Gastrocnemius medialis (tissue), 4 donors: Measurements from ENCODE around the gene MRPL40. TPM values are rescaled to one million over a fixed set of nuclear protein-coding genes. Genes with fewer than 3 reads are reported as not detected.

Experiments
- ATAC-seq, 2 donors: fragments of 150-250 bp; one replicate each; pipeline ENCODE4 v1.9.1; 2016
- DNase-seq, 2 donors: peaks; one replicate each; pipeline ENCODE4 v3.0.0-alpha.2; 2019
- H3K27ac ChIP-seq, 4 donors: fragments of 200-600 bp; sonication (generic); 1 replicate in 1 of 4; 2 replicates in 3 of 4; pipeline ENCODE4 v1.5.1; 2016 to 2018; ENCODE audit warnings: mild to moderate bottlenecking in 2 of 4, moderate library complexity in 1 of 4
- H3K27me3 ChIP-seq, 3 donors: fragments of 200-600 bp; sonication (generic) in 2 of 3; 1 replicate in 1 of 3; 2 replicates in 2 of 3; pipeline versions ENCODE4 v1.5.1 to v1.6.0; 2016 to 2019; ENCODE audit warnings: mild to moderate bottlenecking in 1 of 3, moderate library complexity in 1 of 3
- H3K36me3 ChIP-seq, 2 donors: fragments of 200-600 bp; sonication (generic) in 1 of 2; one replicate each; pipeline ENCODE4 v1.5.1; 2017 to 2018
- H3K4me1 ChIP-seq, 2 donors: fragments of 200-600 bp; sonication (generic) in 1 of 2; one replicate each; pipeline ENCODE4 v1.5.1; 2016 to 2017; ENCODE audit warnings: mild to moderate bottlenecking in 2 of 2
- H3K4me3 ChIP-seq, 4 donors: fragments of 200-600 bp; sonication (generic) in 3 of 4; 1 replicate in 1 of 4; 2 replicates in 3 of 4; pipeline ENCODE4 v1.5.1; 2016 to 2019; ENCODE audit warnings: mild to moderate bottlenecking in 2 of 4
- H3K9me3 ChIP-seq, 3 donors: fragments of 200-600 bp; sonication (generic) in 2 of 3; 1 replicate in 1 of 3; 2 replicates in 2 of 3; pipeline ENCODE4 v1.5.1; 2016 to 2019
- CTCF ChIP-seq, 5 experiments: fragments of 450-650 bp in 3 of 5; fragments of 200-600 bp in 2 of 5; sonication (generic) in 2 of 5; IDR thresholded peaks in 4 of 5; conservative IDR thresholded peaks in 1 of 5; 1 replicate in 4 of 5; 2 replicates in 1 of 5; pipeline ENCODE4 v1.5.1; 2016 to 2019; ENCODE audit warnings: antibody characterized with exemption in 5 of 5, mild to moderate bottlenecking in 3 of 5, moderate library complexity in 3 of 5
- POLR2A ChIP-seq, 2 donors: fragments of 450-650 bp; IDR thresholded peaks; one replicate each; pipeline ENCODE4 v1.6.1; 2017; ENCODE audit warnings: antibody characterized with exemption in 2 of 2, mild to moderate bottlenecking in 2 of 2, moderate library complexity in 2 of 2
- in situ Hi-C, 4 donors: fragments of 200-750 bp; cut with MboI; loops; one replicate each; pipeline versions ENCODE4 v1.15.0 to v1.8.0; 2017; ENCODE audit warnings: low sequenced_read_pairs in 4 of 4
- intact Hi-C: fragments of 100-400 bp; cut with DNase I; formaldehyde crosslinking; loops from one replicate; pipeline ENCODE4 v1.15.1; 2023; ENCODE audit warnings: low total_unique reads
- total RNA-seq, 4 donors: library from RNA; depleted of rRNA; stranded (reverse); fragments of >200 nt; gene quantifications; one replicate each; pipeline versions ENCODE4 v1.1.0 to v1.2.3, GENCODE V29; 2016

MRPL40 gene
- total RNA-seq, 4 donors from 2014 or later = 53.8 to 75.1 (median 61.5) TPM

- no peaks in the 10 kb centered on the region for H3K9me3 ChIP-seq
- H3K36me3 ChIP-seq = peaks cover 0 to 87% of the 10 kb centered on the region in 2 donors
- ATAC-seq (no peak), DNase-seq (no peak)
- intact Hi-C loops = no loop called here
- H3K27me3 ChIP-seq = no peaks in the 10 kb centered on the region
- peaks cover 24 to 30% of the 10 kb centered on the region in 2 donors for H3K4me1 ChIP-seq
- no peak overlapping the region for H3K27ac ChIP-seq
- in situ Hi-C loops = loop anchor here in 1 of 4 donors (25.0 kb wide), 1 partner anchor 284 kb away; the partner anchor contains the start of gene SLC25A1
- no peak overlapping the region for H3K4me3 ChIP-seq
- TF ChIP-seq CTCF (IDR thresholded peaks at IDR 0.05 in 4 of 5, conservative IDR thresholded peaks at IDR 0.05 in 1 of 5) (no peak), POLR2A (IDR thresholded peaks at IDR 0.05) (no peak)
Measured at GRCh38 chr22:19471572-19471971, 39.2 kb downstream of the MRPL40 start.

GRCh38 chr22:19472233-19472632 lies 39.9 kb downstream of the MRPL40 start:
- ATAC-seq (no peak), DNase-seq (no peak)
- in situ Hi-C loops = loop anchor here in 1 of 4 donors (25.0 kb wide), 1 partner anchor 285 kb away; the partner anchor contains the start of gene SLC25A1
- intact Hi-C loops = no loop called here
- H3K36me3 ChIP-seq = peaks cover 0 to 80% of the 10 kb centered on the region in 2 donors
- H3K27me3 ChIP-seq = no peaks in the 10 kb centered on the region
- TF ChIP-seq CTCF (IDR thresholded peaks at IDR 0.05 in 4 of 5, conservative IDR thresholded peaks at IDR 0.05 in 1 of 5) = no peak
- TF ChIP-seq POLR2A (IDR thresholded peaks at IDR 0.05) = no peak
- peak overlapping the region; percentile 90 to 98 (median 97) for H3K27ac ChIP-seq
- no peak overlapping the region for H3K4me3 ChIP-seq
- peaks cover 31 to 34% of the 10 kb centered on the region in 2 donors for H3K4me1 ChIP-seq
- no peaks in the 10 kb centered on the region for H3K9me3 ChIP-seq

- peaks cover 0 to 67% of the 10 kb centered on the region in 2 donors for H3K36me3 ChIP-seq
- H3K4me1 ChIP-seq = peaks cover 39 to 43% of the 10 kb centered on the region in 2 donors
- DNase-seq (peak; percentile 66 to 88), ATAC-seq (peak; percentile 84 to 86)
- no peaks in the 10 kb centered on the region for H3K9me3 ChIP-seq
- H3K27ac ChIP-seq = peak overlapping the region; percentile 90 to 98 (median 97)
- intact Hi-C loops (loop anchor here (1.0 kb wide), 1 partner anchor 83 kb away; no protein-coding TSS in a partner anchor), in situ Hi-C loops (loop anchor here in 1 of 4 donors (25.0 kb wide), 1 partner anchor 286 kb away; the partner anchor contains the start of gene SLC25A1)
- peak in 4 of 5 experiments; percentile 25 to 36 (median 30) for TF ChIP-seq CTCF (IDR thresholded peaks at IDR 0.05 in 4 of 5, conservative IDR thresholded peaks at IDR 0.05 in 1 of 5)
- no peak for TF ChIP-seq POLR2A (IDR thresholded peaks at IDR 0.05)
- no peaks in the 10 kb centered on the region for H3K27me3 ChIP-seq
- H3K4me3 ChIP-seq = no peak overlapping the region
Measured at GRCh38 chr22:19473578-19473977, 41.2 kb downstream of the MRPL40 start.

- Histone ChIP-seq H3K27ac (peak overlapping the region; percentile 90 to 98 (median 97)), H3K4me3 (peak overlapping the region in 1 of 4 donors; percentile 4), H3K9me3 (no peaks in the 10 kb centered on the region), H3K4me1 (peaks cover 45 to 48% of the 10 kb centered on the region in 2 donors), H3K27me3 (no peaks in the 10 kb centered on the region), H3K36me3 (peaks cover 0 to 42% of the 10 kb centered on the region in 2 donors)
- in situ Hi-C loops (no loop called here), intact Hi-C loops (no loop called here)
- ATAC-seq = no peak
- TF ChIP-seq POLR2A (IDR thresholded peaks at IDR 0.05) (no peak), CTCF (IDR thresholded peaks at IDR 0.05 in 4 of 5, conservative IDR thresholded peaks at IDR 0.05 in 1 of 5) (no peak)
- no peak for DNase-seq
Measured at GRCh38 chr22:19476023-19476422, 43.7 kb downstream of the MRPL40 start.
